Astrocyte (in vitro differentiated cells and primary cell): ENCODE results near the gene DNAJC5. TPM values are rescaled to one million over a fixed set of nuclear protein-coding genes. Genes with fewer than 3 reads are reported as not detected.

Experiments used
- DNase-seq: peaks from one replicate; pipeline ENCODE4 v3.0.0-alpha.2; 2010; ENCODE audit warnings: low read depth
- FAIRE-seq: peaks from 2 replicates; lab custom pipeline; 2011; peaks lifted over from hg19 to GRCh38; lab: Jason Lieb, UNC
- H2AFZ ChIP-seq: 2 replicates; pipeline ENCODE4 v1.6.0; 2012; ENCODE audit warnings: low read depth, low read length, inconsistent platforms
- H3K27ac ChIP-seq: 2 replicates; pipeline ENCODE4 v1.5.1; 2011; ENCODE audit warnings: low read depth, low read length, inconsistent platforms
- H3K27me3 ChIP-seq: 2 replicates; pipeline ENCODE4 v1.6.0; 2011; ENCODE audit warnings: low read length, inconsistent platforms; ENCODE audit not compliant: insufficient read depth
- H3K36me3 ChIP-seq: 2 replicates; pipeline ENCODE4 v1.5.1; 2011; ENCODE audit warnings: low read length, inconsistent platforms; ENCODE audit not compliant: insufficient read depth
- H3K4me1 ChIP-seq: 2 replicates; pipeline ENCODE4 v1.5.1; 2011; ENCODE audit warnings: low read length, inconsistent platforms; ENCODE audit not compliant: insufficient read depth
- H3K4me2 ChIP-seq: 2 replicates; pipeline ENCODE4 v1.6.0; 2012; ENCODE audit warnings: low read length, inconsistent platforms
- H3K4me3 ChIP-seq: 2 replicates; pipeline ENCODE4 v1.5.1; 2011; ENCODE audit warnings: low read depth, mild to moderate bottlenecking, low read length, inconsistent platforms; ENCODE audit not compliant: insufficient read depth
- H3K79me2 ChIP-seq: 2 replicates; pipeline ENCODE4 v1.6.0; 2012; ENCODE audit warnings: mild to moderate bottlenecking, low read length, inconsistent platforms; ENCODE audit not compliant: insufficient read depth
- H3K9ac ChIP-seq: 2 replicates; pipeline ENCODE4 v1.6.0; 2012; ENCODE audit warnings: mild to moderate bottlenecking, low read length, inconsistent platforms
- H3K9me3 ChIP-seq: 2 replicates; pipeline ENCODE4 v1.5.1; 2012; ENCODE audit warnings: low read depth, mild to moderate bottlenecking, low read length, inconsistent platforms; ENCODE audit not compliant: insufficient read depth
- H4K20me1 ChIP-seq: 2 replicates; pipeline ENCODE4 v1.6.0; 2012; ENCODE audit warnings: low read length, inconsistent platforms; ENCODE audit not compliant: insufficient read depth
- H3K27ac Mint-ChIP-seq: one replicate; pipeline ENCODE4 v1.8.0; 2021; ENCODE audit warnings: mild to moderate bottlenecking, mixed read lengths; ENCODE audit not compliant: unreplicated experiment
- H3K27me3 Mint-ChIP-seq: one replicate; pipeline ENCODE4 v1.8.0; 2021; ENCODE audit warnings: low read depth, mixed read lengths; ENCODE audit not compliant: unreplicated experiment
- H3K36me3 Mint-ChIP-seq: one replicate; pipeline ENCODE4 v1.8.0; 2021; ENCODE audit warnings: low read depth, mixed read lengths; ENCODE audit not compliant: unreplicated experiment
- H3K4me1 Mint-ChIP-seq: one replicate; pipeline ENCODE4 v1.8.0; 2021; ENCODE audit warnings: low read depth, mixed read lengths; ENCODE audit not compliant: unreplicated experiment
- H3K4me3 Mint-ChIP-seq: one replicate; pipeline ENCODE4 v1.8.0; 2021; ENCODE audit warnings: mild to moderate bottlenecking, moderate library complexity, mixed read lengths; ENCODE audit not compliant: unreplicated experiment
- H3K9me3 Mint-ChIP-seq: one replicate; pipeline ENCODE4 v1.8.0; 2021; ENCODE audit warnings: mild to moderate bottlenecking, mixed read lengths; ENCODE audit not compliant: unreplicated experiment
- EZH2 ChIP-seq: IDR thresholded peaks from 2 replicates; pipeline ENCODE4 v1.6.1; 2012; ENCODE audit warnings: mild to moderate bottlenecking, low read length, inconsistent platforms; ENCODE audit not compliant: insufficient read depth
- total RNA-seq: library from RNA; stranded (reverse); gene quantifications from 2 replicates; pipeline ENCODE4 v1.2.1, GENCODE V29; 2021
- TF ChIP-seq, protein P1 (sequence below): IDR thresholded peaks from 2 replicates; pipeline ENCODE4 v1.5.1; 2011; ENCODE audit warnings: low read depth, mild to moderate bottlenecking, inconsistent platforms, low read length, moderate library complexity; ENCODE audit not compliant: insufficient read depth

The DNAJC5 gene
- total RNA-seq, 1 donor from 2014 or later: 64.6 TPM

DNA sequence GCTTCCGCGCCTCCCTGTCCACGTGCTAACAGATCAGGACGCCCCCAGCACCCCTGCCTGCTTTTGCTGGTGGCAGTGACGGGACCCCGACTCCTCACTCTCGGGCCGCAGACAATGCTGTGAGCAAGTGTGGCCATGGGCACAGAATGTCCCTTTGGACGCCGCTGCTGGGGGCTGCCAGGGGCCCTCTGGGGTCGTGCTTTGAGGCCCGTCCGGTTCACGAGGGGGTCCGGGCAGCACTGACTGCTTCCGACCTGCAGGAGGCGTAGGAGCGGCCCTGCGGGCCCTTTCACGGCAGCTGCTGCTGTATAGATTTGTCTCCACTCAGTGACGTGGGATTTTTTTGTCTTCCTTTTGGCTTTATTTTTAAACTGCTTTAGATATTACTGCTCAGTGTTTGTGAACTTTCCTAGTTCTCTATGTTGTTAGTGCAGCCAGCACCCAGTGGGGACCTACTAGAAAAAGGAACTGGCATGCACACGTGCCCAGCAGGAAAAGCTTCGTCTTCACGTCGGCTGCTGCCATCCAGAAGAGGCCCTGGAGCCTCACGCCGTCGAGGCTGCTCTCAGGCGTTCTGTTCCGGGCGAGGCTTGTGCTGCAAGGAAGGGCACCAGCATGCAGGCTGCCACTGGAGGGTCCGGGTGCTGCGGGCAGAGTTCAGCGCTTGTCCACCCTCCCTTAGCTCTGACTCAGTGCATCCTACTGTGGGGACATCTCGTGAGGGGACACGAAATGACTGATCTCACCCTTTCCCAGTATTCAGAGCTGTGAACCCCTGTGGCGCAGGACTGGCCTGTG lies 39.5 kb downstream of the DNAJC5 start:
- no peak overlapping the region for H3K4me3 ChIP-seq
- H3K4me1 ChIP-seq: no peaks in the 10 kb centered on the region
- peaks cover 10% of the 10 kb centered on the region for H3K36me3 Mint-ChIP-seq
- no peak overlapping the region for H2AFZ ChIP-seq
- FAIRE-seq (no peak), DNase-seq (no peak)
- peaks cover 71% of the 10 kb centered on the region for H4K20me1 ChIP-seq
- H3K36me3 ChIP-seq: peaks cover 6% of the 10 kb centered on the region
- peaks cover 3% of the 10 kb centered on the region for H3K4me1 Mint-ChIP-seq
- H3K27me3 ChIP-seq: no peaks in the 10 kb centered on the region
- peak overlapping the region; percentile 58 for H3K27ac Mint-ChIP-seq
- TF ChIP-seq, protein P1, sequence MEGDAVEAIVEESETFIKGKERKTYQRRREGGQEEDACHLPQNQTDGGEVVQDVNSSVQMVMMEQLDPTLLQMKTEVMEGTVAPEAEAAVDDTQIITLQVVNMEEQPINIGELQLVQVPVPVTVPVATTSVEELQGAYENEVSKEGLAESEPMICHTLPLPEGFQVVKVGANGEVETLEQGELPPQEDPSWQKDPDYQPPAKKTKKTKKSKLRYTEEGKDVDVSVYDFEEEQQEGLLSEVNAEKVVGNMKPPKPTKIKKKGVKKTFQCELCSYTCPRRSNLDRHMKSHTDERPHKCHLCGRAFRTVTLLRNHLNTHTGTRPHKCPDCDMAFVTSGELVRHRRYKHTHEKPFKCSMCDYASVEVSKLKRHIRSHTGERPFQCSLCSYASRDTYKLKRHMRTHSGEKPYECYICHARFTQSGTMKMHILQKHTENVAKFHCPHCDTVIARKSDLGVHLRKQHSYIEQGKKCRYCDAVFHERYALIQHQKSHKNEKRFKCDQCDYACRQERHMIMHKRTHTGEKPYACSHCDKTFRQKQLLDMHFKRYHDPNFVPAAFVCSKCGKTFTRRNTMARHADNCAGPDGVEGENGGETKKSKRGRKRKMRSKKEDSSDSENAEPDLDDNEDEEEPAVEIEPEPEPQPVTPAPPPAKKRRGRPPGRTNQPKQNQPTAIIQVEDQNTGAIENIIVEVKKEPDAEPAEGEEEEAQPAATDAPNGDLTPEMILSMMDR: no peak
- no peak for TF ChIP-seq EZH2
- H3K9me3 Mint-ChIP-seq: no peaks in the 10 kb centered on the region
- no peak overlapping the region for H3K27ac ChIP-seq
- no peaks in the 10 kb centered on the region for H3K27me3 Mint-ChIP-seq
- H3K9ac ChIP-seq: no peak overlapping the region
- H3K4me3 Mint-ChIP-seq: no peak overlapping the region
- peaks cover 34% of the 10 kb centered on the region for H3K79me2 ChIP-seq
- no peak overlapping the region for H3K4me2 ChIP-seq
- H3K9me3 ChIP-seq: no peaks in the 10 kb centered on the region

GRCh38 chr20:63935447-63935846 lies 40.5 kb downstream of the DNAJC5 start:
- Mint-ChIP-seq H3K36me3 (peaks cover 10% of the 10 kb centered on the region), H3K9me3 (no peaks in the 10 kb centered on the region), H3K27ac (no peak overlapping the region), H3K4me1 (peaks cover 3% of the 10 kb centered on the region), H3K27me3 (no peaks in the 10 kb centered on the region), H3K4me3 (no peak overlapping the region)
- H3K4me2 ChIP-seq: no peak overlapping the region
- H3K9ac ChIP-seq: no peak overlapping the region
- no peak for DNase-seq
- H3K27me3 ChIP-seq: no peaks in the 10 kb centered on the region
- no peak overlapping the region for H3K27ac ChIP-seq
- H3K4me3 ChIP-seq: no peak overlapping the region
- peaks cover 74% of the 10 kb centered on the region for H4K20me1 ChIP-seq
- no peak for TF ChIP-seq EZH2
- TF ChIP-seq, protein P1: no peak
- no peaks in the 10 kb centered on the region for H3K9me3 ChIP-seq
- no peak for FAIRE-seq
- no peak overlapping the region for H2AFZ ChIP-seq
- no peaks in the 10 kb centered on the region for H3K4me1 ChIP-seq
- H3K79me2 ChIP-seq: peaks cover 39% of the 10 kb centered on the region
- peaks cover 6% of the 10 kb centered on the region for H3K36me3 ChIP-seq

GRCh38 chr20:63937596-63937995 lies 42.7 kb downstream of the DNAJC5 start:
- Mint-ChIP-seq H3K4me1 (peaks cover 3% of the 10 kb centered on the region), H3K4me3 (no peak overlapping the region), H3K9me3 (no peaks in the 10 kb centered on the region), H3K27ac (peak overlapping the region; percentile 47), H3K27me3 (no peaks in the 10 kb centered on the region), H3K36me3 (peaks cover 6% of the 10 kb centered on the region)
- DNase-seq: no peak
- no peak for TF ChIP-seq EZH2
- TF ChIP-seq, protein P1: no peak
- H3K9me3 ChIP-seq: no peaks in the 10 kb centered on the region
- H3K27me3 ChIP-seq: no peaks in the 10 kb centered on the region
- H3K4me3 ChIP-seq: no peak overlapping the region
- no peak overlapping the region for H3K4me2 ChIP-seq
- FAIRE-seq: no peak
- no peak overlapping the region for H3K9ac ChIP-seq
- no peaks in the 10 kb centered on the region for H3K36me3 ChIP-seq
- no peak overlapping the region for H3K27ac ChIP-seq
- H3K4me1 ChIP-seq: no peaks in the 10 kb centered on the region
- H2AFZ ChIP-seq: no peak overlapping the region
- H4K20me1 ChIP-seq: peaks cover 76% of the 10 kb centered on the region
- H3K79me2 ChIP-seq: peaks cover 32% of the 10 kb centered on the region
